GM12875 (cell line): ENCODE results near the gene DTNA.

ENCODE experiments used
- H3K4me3 ChIP-seq: one replicate; pipeline ENCODE4 v1.5.1; 2011; ENCODE audit warnings: low read depth, low read length, control low read depth
- TF ChIP-seq, protein P1 (sequence below): IDR thresholded peaks from 2 replicates; pipeline ENCODE4 v1.5.1; 2011; ENCODE audit warnings: low read depth, mild to moderate bottlenecking, control low read depth, inconsistent platforms, low read length, moderate library complexity, borderline replicate concordance; ENCODE audit not compliant: insufficient read depth

The DTNA gene

DNA sequence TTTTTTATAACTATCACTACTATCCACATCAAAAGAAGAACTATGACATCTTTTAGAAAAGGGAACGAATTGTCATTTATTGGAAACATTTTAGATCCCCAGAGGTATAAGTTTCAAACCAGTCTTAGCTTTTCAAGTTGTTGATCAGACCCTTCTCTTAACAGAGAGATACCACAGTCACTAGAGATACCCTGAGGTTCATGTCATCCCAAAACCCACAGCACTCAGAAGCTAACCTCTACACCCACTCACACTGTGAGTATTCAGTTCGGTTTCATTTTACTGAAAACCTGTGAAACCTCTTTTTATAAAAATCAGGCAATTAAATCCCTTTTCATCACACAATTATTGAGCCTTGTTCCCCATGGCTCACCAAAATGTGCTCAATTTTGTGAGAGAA is 156.2 kb downstream of the DTNA start:
- no peak overlapping the region for H3K4me3 ChIP-seq
- TF ChIP-seq, protein P1, sequence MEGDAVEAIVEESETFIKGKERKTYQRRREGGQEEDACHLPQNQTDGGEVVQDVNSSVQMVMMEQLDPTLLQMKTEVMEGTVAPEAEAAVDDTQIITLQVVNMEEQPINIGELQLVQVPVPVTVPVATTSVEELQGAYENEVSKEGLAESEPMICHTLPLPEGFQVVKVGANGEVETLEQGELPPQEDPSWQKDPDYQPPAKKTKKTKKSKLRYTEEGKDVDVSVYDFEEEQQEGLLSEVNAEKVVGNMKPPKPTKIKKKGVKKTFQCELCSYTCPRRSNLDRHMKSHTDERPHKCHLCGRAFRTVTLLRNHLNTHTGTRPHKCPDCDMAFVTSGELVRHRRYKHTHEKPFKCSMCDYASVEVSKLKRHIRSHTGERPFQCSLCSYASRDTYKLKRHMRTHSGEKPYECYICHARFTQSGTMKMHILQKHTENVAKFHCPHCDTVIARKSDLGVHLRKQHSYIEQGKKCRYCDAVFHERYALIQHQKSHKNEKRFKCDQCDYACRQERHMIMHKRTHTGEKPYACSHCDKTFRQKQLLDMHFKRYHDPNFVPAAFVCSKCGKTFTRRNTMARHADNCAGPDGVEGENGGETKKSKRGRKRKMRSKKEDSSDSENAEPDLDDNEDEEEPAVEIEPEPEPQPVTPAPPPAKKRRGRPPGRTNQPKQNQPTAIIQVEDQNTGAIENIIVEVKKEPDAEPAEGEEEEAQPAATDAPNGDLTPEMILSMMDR = no peak

DNA sequence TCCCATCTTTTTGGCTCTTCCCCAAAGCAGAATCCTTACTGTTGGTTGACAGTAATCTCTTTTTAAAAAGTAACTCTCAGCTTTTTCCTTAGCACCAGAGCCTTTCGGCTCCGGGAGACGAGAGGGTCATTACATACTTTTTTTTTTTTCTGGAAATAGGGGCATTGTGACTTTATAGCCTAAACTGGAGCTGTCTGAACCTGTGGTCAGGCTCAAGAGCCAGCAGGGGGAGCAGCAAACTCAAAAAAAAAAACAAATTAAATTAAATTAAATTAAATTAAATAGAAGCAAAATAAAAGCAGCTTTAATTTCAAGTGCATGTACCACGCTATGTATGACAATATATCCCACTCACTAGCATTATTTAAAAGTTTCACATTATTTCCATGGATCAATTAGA is 156.6 kb downstream of the DTNA start:
- no peak overlapping the region for H3K4me3 ChIP-seq
- TF ChIP-seq, protein P1 = 0 out of 2 replicates have a peak, but pooled peaks have one; percentile 31

DNA sequence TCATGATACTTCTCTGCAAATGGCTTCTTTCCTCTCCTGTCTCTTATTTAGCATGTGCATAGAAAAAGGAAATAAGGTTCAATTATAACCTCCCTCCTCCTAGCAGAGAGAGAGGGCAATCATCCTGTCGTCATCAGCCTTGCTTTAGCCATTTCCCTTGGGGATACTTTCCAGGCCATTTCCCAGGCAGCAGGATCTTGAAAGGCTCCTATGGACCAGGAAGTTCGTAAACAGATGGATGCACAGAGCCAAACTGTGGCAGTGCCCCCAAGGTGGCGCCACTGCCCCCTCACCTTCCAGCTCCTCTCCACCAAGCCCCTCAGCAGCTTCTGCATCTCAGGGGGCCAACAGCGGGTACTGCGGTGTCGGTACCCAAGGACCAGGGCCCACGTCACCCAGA is 157.4 kb downstream of the DTNA start:
- TF ChIP-seq, protein P1 = no peak
- H3K4me3 ChIP-seq = no peak overlapping the region

DNA sequence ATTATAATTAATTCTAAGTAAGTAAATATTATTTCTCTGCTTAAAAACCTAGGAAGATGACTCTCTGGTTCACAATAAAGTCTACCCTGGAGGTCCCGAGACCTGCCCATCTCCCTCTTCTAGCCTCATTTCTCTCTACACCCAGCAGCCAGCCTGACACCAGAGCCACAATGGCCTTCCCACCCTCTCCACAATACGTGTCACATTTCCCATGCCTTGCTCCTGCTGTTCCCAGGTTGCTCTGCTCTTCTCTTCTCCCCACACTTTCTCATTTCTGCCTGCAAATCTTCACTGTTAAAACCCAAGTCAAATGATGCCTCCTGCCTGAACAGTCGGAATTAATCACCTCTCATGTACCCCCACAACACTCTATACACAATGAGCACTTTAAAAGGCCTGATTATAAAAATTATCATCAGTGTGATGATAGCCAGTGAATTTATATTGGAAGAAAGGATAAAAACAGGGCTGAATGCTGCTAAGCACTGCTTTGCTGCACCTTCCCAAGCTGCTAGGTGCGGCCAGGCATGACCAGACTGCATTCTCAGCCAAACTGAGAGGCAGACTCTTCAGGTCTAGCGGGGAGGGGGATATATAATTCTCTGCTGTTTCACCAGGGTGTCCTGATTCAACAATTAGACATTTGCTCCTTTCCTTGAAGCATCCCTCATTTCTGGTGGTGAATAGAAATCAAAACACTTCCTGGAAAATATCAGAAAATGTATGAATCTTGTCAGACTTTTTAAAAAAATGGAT is 160.6 kb downstream of the DTNA start:
- H3K4me3 ChIP-seq = no peak overlapping the region
- TF ChIP-seq, protein P1 = no peak

DNA sequence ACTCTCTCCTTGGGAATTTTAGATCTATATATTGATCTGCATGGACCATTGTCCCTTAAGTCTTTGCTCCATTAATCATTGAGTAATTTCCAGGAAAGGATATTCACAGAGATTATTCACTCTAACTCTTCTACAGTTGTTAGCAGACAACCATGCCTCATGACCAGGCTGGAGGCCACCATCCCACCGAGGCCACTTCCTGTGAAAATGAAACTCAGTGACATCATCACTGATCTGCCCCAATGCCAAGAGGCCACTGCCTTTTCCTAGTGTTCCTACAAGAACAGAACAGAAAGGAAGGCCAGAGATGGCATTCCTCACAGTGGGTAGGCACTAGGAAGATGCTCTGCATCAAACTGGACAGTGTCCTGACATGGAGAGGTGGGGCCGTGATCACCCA is 161.3 kb downstream of the DTNA start:
- TF ChIP-seq, protein P1 = no peak
- no peak overlapping the region for H3K4me3 ChIP-seq

DNA sequence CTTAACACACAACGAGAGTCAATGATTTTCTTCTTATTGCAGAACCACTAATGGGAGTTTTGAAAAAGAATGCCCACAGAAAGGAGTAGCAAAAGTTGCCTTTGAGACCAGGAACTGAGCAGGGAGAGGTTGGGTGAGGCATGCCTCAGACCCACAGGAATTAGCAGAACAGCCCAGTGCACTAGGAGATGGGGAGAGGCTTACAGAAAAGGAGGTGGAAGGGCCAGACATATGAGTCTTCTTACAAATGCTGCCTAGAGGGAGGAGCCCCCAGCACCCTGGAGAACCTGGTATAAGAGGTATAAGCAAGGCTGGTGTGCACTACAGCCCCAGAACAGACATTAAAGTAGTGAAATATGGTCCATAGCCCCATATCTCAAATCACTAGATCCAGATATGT is 162.0 kb downstream of the DTNA start:
- no peak overlapping the region for H3K4me3 ChIP-seq
- TF ChIP-seq, protein P1 = no peak

DNA sequence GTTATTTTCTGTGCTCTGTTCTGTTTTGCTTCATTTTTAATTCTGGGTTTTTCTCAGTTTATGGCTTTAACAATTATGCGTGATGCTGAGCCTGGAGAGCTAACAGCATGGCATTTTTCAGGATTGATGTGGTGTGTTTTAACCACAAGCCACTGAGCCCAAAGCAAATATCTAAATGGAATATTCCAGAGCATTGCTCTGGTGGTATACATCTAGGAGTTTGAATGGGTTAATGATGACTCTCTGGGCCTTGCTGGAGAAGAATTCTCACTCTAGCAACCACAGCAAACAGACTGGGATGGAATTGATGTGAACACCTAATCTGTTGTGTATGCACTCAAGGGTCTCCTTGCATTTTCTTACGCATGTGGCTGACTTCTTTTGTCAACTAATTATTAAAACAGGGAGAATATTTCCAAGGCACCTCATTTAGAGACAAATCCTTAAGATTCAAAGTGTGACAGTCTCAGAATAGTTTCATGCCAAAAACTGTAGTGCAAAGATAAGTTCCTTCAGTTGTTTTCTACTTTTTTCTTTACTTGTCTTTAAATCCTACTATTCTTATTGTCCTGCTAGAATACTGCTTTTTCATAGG is 164.0 kb downstream of the DTNA start:
- TF ChIP-seq, protein P1 = no peak

More for the DNA sequence above, 164.0 kb downstream of the DTNA start:
- no peak overlapping the region for H3K4me3 ChIP-seq
